WERI-Rb-1 (cell line): ENCODE measurements around the gene CDC27.

Experiments used
- DNase-seq: peaks from one replicate; pipeline ENCODE4 v3.0.0-alpha.2; 2020
- H3K27ac ChIP-seq: fragments of 250-450 bp; sonication (Bioruptor Pico); 2 replicates; pipeline ENCODE4 v1.5.1; 2020; ENCODE audit warnings: mild to moderate bottlenecking, moderate library complexity
- H3K27me3 ChIP-seq: fragments of 250-450 bp; sonication (Bioruptor Pico); 2 replicates; pipeline ENCODE4 v1.5.1; 2021; ENCODE audit warnings: mild to moderate bottlenecking, low read depth, moderate library complexity; ENCODE audit not compliant: insufficient read depth, severe bottlenecking
- H3K36me3 ChIP-seq: fragments of 250-450 bp; sonication (Bioruptor Pico); 2 replicates; pipeline ENCODE4 v1.5.1; 2020; ENCODE audit warnings: mild to moderate bottlenecking, moderate library complexity
- H3K4me3 ChIP-seq: 2 replicates; pipeline ENCODE4 v1.5.1; 2011; ENCODE audit warnings: low read depth, mild to moderate bottlenecking, control low read depth, low read length
- H3K9me3 ChIP-seq: fragments of 250-450 bp; sonication (Bioruptor Pico); 2 replicates; pipeline ENCODE4 v1.5.1; 2021; ENCODE audit warnings: mild to moderate bottlenecking, moderate library complexity; ENCODE audit not compliant: severe bottlenecking
- TF ChIP-seq, protein P1 (sequence below): IDR thresholded peaks from 2 replicates; pipeline ENCODE4 v1.5.1; 2011; ENCODE audit warnings: low read depth, mild to moderate bottlenecking, control low read depth, inconsistent platforms, low read length

Gene CDC27

DNA sequence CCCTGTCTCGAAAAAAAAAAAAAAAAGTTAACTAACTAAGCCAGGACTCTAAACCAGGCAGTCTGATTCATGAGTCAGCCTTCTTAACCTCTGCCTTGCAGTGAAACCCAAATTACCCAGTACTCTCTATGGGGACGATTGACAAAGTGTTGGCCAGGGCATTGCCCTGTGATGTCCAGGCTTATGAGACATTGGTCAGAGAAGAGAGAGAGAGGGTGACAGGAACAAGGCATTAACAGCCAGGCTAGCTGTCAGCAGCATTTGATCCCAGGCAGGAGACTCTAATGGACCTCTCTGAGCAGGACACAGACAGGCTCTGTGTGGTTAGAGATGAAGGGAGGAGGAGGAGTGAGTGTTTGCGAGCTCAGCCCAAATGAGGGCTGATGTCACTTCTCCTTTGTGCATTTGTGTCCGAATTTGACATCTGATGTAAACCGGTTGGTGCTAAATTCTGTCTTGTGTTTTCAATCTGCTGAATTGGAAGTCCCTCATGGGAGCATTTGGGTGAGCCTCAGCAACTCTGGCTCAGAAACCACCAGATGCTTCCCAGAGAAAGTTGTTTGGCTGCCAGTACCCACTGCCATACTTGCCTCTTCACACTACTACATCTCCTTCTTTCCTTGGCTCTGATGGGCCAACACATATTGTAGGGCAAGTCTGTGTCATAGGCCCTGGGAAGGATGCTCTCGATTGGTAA is 15.8 kb upstream of the CDC27 start:
- Histone ChIP-seq H3K27ac (no peak overlapping the region), H3K9me3 (no peaks in the 10 kb centered on the region), H3K4me3 (no peak overlapping the region), H3K27me3 (no peaks in the 10 kb centered on the region), H3K36me3 (no peaks in the 10 kb centered on the region)
- DNase-seq = no peak
- TF ChIP-seq, protein P1, sequence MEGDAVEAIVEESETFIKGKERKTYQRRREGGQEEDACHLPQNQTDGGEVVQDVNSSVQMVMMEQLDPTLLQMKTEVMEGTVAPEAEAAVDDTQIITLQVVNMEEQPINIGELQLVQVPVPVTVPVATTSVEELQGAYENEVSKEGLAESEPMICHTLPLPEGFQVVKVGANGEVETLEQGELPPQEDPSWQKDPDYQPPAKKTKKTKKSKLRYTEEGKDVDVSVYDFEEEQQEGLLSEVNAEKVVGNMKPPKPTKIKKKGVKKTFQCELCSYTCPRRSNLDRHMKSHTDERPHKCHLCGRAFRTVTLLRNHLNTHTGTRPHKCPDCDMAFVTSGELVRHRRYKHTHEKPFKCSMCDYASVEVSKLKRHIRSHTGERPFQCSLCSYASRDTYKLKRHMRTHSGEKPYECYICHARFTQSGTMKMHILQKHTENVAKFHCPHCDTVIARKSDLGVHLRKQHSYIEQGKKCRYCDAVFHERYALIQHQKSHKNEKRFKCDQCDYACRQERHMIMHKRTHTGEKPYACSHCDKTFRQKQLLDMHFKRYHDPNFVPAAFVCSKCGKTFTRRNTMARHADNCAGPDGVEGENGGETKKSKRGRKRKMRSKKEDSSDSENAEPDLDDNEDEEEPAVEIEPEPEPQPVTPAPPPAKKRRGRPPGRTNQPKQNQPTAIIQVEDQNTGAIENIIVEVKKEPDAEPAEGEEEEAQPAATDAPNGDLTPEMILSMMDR = no peak

- DNase-seq = no peak
- no peak overlapping the region for H3K4me3 ChIP-seq
- H3K27ac ChIP-seq = no peak overlapping the region
Observed at GRCh38 chr17:47203984-47204721, 15.1 kb upstream of the CDC27 start.

DNA sequence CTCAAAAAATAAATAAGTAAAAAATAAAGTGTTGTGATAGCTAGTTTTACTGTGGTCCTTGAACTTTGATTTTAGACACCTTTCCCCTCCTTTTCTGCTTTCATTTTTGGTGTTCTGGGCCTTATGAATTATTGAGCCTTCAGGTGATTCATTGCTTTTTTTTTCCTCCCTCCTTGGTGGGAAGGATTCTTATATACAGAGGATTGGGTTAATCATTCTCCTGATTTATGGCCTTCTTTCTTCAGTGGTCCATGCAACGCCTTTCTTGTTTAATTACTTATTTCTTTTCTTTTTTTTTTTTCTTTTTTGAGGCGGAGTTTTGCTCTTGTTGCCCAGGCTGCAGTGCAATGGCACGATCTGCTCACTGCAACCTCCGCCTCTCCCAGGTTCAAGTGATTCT is 12.1 kb upstream of the CDC27 start:
- Histone ChIP-seq H3K9me3 (peaks cover under 1% of the 10 kb centered on the region), H3K27me3 (no peaks in the 10 kb centered on the region), H3K27ac (no peak overlapping the region), H3K4me3 (no peak overlapping the region), H3K36me3 (no peaks in the 10 kb centered on the region)
- no peak for DNase-seq
- TF ChIP-seq, protein P1 = no peak

More at GRCh38 chr17:47203984-47204721, 15.1 kb upstream of the CDC27 start:
- Histone ChIP-seq H3K27me3 (no peaks in the 10 kb centered on the region), H3K9me3 (no peaks in the 10 kb centered on the region), H3K36me3 (no peaks in the 10 kb centered on the region)
- TF ChIP-seq, protein P1 = no peak

DNA sequence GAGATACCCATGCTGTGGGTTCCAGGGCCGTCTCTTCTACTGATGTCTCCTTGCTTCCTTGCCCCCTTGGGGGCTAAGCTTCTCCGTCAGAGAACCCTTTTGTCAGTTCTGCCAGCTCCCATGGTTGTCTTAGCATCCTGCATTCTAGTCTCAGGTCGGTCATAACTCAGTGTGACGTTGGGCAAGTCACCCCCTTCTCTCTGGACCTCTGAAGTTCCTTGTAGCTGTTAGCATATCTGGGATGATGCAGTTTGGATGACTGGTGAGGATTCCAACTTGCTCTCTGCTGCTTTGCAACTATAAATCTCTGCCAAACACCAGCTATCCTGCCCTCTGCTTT is 11.2 kb upstream of the CDC27 start:
- TF ChIP-seq, protein P1 = no peak

GRCh38 chr17:47199627-47200324 is 10.7 kb upstream of the CDC27 start:
- TF ChIP-seq, protein P1 = no peak
- peaks cover 8% of the 10 kb centered on the region for H3K9me3 ChIP-seq
- no peaks in the 10 kb centered on the region for H3K27me3 ChIP-seq
- no peak overlapping the region for H3K4me3 ChIP-seq
- H3K27ac ChIP-seq = no peak overlapping the region
- DNase-seq = no peak
- no peaks in the 10 kb centered on the region for H3K36me3 ChIP-seq

More for the DNA sequence above, 11.2 kb upstream of the CDC27 start:
- Histone ChIP-seq H3K27ac (no peak overlapping the region), H3K4me3 (no peak overlapping the region), H3K9me3 (peaks cover 8% of the 10 kb centered on the region), H3K36me3 (no peaks in the 10 kb centered on the region), H3K27me3 (no peaks in the 10 kb centered on the region)
- no peak for DNase-seq
